Neural crest cell (in vitro differentiated cells): ENCODE results near the gene SLC13A4. TPM values are rescaled to one million over a fixed set of nuclear protein-coding genes. Genes with fewer than 3 reads are reported as not detected.

ENCODE experiments used
- DNase-seq: peaks from one replicate; pipeline ENCODE4 v3.0.0; 2021; ENCODE audit warnings: low read depth, mixed read lengths, low spot score
- H3K27ac Mint-ChIP-seq: one replicate; pipeline ENCODE4 v1.8.0; 2021; ENCODE audit warnings: mild to moderate bottlenecking, mixed read lengths; ENCODE audit not compliant: unreplicated experiment
- H3K27me3 Mint-ChIP-seq: 2 replicates; pipeline ENCODE4 v1.8.0; 2021; ENCODE audit warnings: low read depth, mild to moderate bottlenecking, mixed read lengths
- H3K36me3 Mint-ChIP-seq: 2 replicates; pipeline ENCODE4 v1.8.0; 2021; ENCODE audit warnings: low read depth, mild to moderate bottlenecking, mixed read lengths
- H3K4me1 Mint-ChIP-seq: 2 replicates; pipeline ENCODE4 v1.8.0; 2021; ENCODE audit warnings: mixed read lengths
- H3K4me3 Mint-ChIP-seq: one replicate; pipeline ENCODE4 v1.8.0; 2021; ENCODE audit warnings: mild to moderate bottlenecking, mixed read lengths
- H3K9me3 Mint-ChIP-seq: 2 replicates; pipeline ENCODE4 v1.8.0; 2021; ENCODE audit warnings: mixed read lengths
- CTCF ChIP-seq: fragments of 200-600 bp; sonication (generic); conservative IDR thresholded peaks from 2 replicates; pipeline ENCODE4 v1.5.0; 2021; ENCODE audit warnings: antibody characterized with exemption, mild to moderate bottlenecking
- total RNA-seq: library from RNA; stranded (reverse); gene quantifications from 2 replicates; pipeline ENCODE4 v1.2.1, GENCODE V29; 2021

SLC13A4 gene
- total RNA-seq, 1 donor from 2014 or later, result 0.68 TPM

GRCh38 chr7:135666156-135666555 lies 61.8 kb downstream of the SLC13A4 start:
- Mint-ChIP-seq H3K27me3 (no peaks in the 10 kb centered on the region), H3K27ac (no peak overlapping the region), H3K4me3 (peak overlapping the region; percentile 75), H3K36me3 (peaks cover 9% of the 10 kb centered on the region), H3K4me1 (peaks cover 37% of the 10 kb centered on the region), H3K9me3 (peaks cover 3% of the 10 kb centered on the region)
- no peak for DNase-seq
- no peak for TF ChIP-seq CTCF

GRCh38 chr7:135665042-135665441 lies 62.9 kb downstream of the SLC13A4 start:
- H3K4me3 Mint-ChIP-seq, result peak overlapping the region; percentile 75

GRCh38 chr7:135664046-135664589 lies 63.9 kb downstream of the SLC13A4 start:
- no peak for DNase-seq
- H3K27me3 Mint-ChIP-seq, result no peaks in the 10 kb centered on the region
- peak overlapping the region; percentile 96 for H3K4me3 Mint-ChIP-seq
- peaks cover 37% of the 10 kb centered on the region for H3K4me1 Mint-ChIP-seq
- peak overlapping the region; percentile 13 for H3K27ac Mint-ChIP-seq
- peaks cover 3% of the 10 kb centered on the region for H3K9me3 Mint-ChIP-seq
- no peak for TF ChIP-seq CTCF
- H3K36me3 Mint-ChIP-seq, result peaks cover 9% of the 10 kb centered on the region

More at GRCh38 chr7:135665042-135665441, 62.9 kb downstream of the SLC13A4 start:
- Mint-ChIP-seq H3K27me3 (no peaks in the 10 kb centered on the region), H3K4me1 (peaks cover 37% of the 10 kb centered on the region), H3K36me3 (peaks cover 9% of the 10 kb centered on the region), H3K27ac (no peak overlapping the region), H3K9me3 (peaks cover 3% of the 10 kb centered on the region)
- no peak for TF ChIP-seq CTCF
- DNase-seq, result no peak

GRCh38 chr7:135662373-135663114 lies 65.4 kb downstream of the SLC13A4 start, which contains the start of gene STMP1:
TSS of gene STMP1 (plus strand) at chr7:135662514.
- Mint-ChIP-seq H3K9me3 (no peaks in the 10 kb centered on the region), H3K4me3 (peak within 1 kb of the TSS; percentile 96), H3K27me3 (no peaks in the 10 kb centered on the region), H3K4me1 (peaks cover 33% of the 10 kb centered on the region), H3K36me3 (no peaks in the 10 kb centered on the region), H3K27ac (peak within 1 kb of the TSS; percentile 98)
- peak; percentile 78 for TF ChIP-seq CTCF
- DNase-seq, result peak; percentile 98

GRCh38 chr7:135662123-135662372 lies 65.9 kb downstream of the SLC13A4 start:
- no peak for TF ChIP-seq CTCF
- Mint-ChIP-seq H3K36me3 (no peaks in the 10 kb centered on the region), H3K27me3 (no peaks in the 10 kb centered on the region), H3K9me3 (no peaks in the 10 kb centered on the region), H3K27ac (peak overlapping the region; percentile 44), H3K4me3 (peak overlapping the region; percentile 96), H3K4me1 (peaks cover 33% of the 10 kb centered on the region)
- no peak for DNase-seq
